GM12865 (cell line): ENCODE measurements around the gene TVP23C.
"Not testable (repeated sequence)": the region's sequence is repeated elsewhere in the genome, so short reads cannot be mapped to it uniquely, and the experiment has no call there.

Source experiments
- DNase-seq: peaks from one replicate; pipeline ENCODE4 v3.0.0; 2010; ENCODE audit warnings: low read depth
- H3K4me3 ChIP-seq: 2 replicates; pipeline ENCODE4 v1.5.1; 2011; ENCODE audit warnings: mild to moderate bottlenecking, low read depth, low read length, control low read depth
- TF ChIP-seq, protein P1 (sequence below): IDR thresholded peaks from 2 replicates; pipeline ENCODE4 v1.5.1; 2011; ENCODE audit warnings: low read length, control low read depth, low read depth, inconsistent platforms; ENCODE audit not compliant: insufficient read depth; ENCODE audit errors: missing control alignments

The TVP23C gene

DNA sequence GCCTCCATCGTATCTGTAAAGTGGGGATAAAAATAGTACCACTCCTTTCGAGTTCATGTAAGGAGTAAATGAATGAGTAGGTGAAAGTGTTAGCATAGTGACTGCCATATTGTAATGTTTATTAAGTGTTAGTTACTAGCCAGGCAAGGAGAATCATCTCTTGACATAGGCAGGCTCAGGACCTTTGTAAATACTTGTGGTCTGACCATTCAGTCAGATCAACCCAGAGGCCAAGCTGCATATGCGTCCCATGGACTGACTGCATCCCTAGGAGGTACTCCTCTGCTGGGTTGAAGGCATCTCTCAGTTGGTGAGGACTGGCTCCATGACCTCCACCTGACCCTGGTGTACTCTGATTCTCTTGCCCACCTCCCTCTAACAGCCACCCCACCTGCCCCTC, 55.4 kb downstream of the TVP23C start:
- no peak for DNase-seq
- H3K4me3 ChIP-seq = no peak overlapping the region
- TF ChIP-seq, protein P1, sequence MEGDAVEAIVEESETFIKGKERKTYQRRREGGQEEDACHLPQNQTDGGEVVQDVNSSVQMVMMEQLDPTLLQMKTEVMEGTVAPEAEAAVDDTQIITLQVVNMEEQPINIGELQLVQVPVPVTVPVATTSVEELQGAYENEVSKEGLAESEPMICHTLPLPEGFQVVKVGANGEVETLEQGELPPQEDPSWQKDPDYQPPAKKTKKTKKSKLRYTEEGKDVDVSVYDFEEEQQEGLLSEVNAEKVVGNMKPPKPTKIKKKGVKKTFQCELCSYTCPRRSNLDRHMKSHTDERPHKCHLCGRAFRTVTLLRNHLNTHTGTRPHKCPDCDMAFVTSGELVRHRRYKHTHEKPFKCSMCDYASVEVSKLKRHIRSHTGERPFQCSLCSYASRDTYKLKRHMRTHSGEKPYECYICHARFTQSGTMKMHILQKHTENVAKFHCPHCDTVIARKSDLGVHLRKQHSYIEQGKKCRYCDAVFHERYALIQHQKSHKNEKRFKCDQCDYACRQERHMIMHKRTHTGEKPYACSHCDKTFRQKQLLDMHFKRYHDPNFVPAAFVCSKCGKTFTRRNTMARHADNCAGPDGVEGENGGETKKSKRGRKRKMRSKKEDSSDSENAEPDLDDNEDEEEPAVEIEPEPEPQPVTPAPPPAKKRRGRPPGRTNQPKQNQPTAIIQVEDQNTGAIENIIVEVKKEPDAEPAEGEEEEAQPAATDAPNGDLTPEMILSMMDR = no peak

DNA sequence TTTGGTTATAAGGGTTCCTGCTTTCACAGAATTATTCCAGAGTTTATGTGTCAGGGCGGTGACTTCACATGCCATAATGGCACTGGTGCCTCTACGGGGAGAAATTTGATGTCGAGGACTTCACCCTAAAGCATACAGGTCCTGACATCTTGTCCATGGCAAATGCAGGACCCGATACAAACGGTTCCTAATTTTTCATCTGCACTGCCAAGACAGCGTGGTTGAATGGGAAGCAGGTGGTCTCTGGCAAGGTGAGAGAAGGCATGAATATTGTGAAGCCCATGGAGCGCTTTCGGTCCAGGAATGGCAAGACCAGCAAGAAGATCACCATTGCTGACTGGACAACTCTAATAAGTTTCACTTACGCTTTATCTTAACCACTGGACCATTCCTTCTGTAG, 56.3 kb downstream of the TVP23C start:
- DNase-seq = no peak
- TF ChIP-seq, protein P1 = no peak
- H3K4me3 ChIP-seq = no peak overlapping the region

DNA sequence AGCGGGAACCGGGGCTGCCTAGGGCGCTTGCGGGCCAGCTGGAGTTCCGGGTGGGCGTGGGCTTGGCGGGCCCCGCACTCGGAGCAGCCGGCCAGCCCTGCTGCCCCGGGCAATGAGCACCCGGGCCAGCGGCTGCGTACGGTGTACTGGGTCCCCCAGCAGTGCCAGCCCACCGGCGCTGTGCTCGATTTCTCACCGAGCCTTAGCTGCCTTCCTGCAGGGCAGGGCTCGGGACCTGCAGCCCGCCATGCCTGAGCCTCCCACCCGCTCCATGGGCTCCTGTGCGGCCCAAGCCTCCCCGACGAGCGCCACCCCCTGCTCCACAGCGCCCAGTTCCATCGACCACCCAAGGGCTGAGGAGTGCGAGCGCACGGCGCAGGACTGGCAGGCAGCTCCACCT, 57.6 kb downstream of the TVP23C start:
- DNase-seq, H3K4me3 ChIP-seq: not testable (repeated sequence)

DNA sequence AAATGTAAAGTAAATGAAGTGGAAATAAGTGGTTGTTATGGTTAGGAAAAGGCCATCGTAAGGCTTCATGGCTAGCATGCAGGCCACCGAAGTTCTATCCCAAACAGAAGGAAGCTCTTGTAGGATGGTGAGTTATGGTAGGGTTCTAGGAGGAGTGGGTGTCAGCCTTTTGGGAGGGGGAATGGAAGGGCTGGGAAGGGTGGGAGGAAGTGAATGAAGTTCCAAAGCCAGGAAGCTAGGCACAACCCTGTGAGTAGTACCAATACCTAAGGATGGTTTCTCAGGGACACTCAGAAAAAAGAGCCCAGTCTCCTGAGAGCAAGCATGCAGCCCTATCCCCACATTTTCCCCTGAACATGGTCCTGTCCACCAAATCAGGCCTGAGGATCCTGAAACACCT, 59.6 kb downstream of the TVP23C start:
- TF ChIP-seq, protein P1 = no peak
- no peak for DNase-seq
- no peak overlapping the region for H3K4me3 ChIP-seq

DNA sequence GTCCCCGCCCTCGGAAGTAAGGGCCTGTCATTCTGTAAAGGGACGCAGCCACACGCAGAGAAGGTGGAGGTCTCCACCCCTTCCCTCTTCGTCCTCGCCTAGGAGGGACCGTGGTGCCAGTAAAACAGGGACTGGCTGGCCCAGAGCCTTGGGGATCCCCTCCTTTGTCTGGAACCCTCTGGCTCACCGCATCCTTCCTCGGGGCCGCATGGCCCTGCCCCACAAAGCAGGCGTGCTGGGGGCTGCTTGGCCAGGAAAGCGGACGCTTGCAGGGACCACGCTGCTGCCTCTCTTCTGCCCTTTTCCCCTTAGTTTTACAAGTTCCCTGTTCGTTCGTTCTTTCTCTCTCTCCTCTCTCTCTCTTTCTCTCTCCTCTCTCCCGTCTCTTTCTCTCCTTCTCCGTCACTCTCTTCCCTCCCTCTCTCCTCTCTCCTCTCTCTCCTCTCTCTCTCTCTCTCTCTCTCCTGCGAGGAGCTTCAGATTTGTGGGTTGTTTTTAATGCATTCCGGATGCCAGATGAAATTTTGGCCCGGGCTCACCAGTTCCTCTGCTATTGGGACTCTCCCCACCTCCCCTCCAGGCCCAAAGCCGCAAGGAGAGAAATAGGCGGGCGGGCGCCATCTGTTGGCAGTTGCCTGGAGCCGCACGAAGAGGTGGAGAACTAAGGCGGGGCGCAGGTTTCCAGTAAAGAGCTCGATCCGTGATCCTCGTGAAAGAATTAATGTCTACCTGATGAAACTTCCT, 60.7 kb downstream of the TVP23C start:
- DNase-seq = peak; percentile 60
- TF ChIP-seq, protein P1 = peak; percentile 77
- no peak overlapping the region for H3K4me3 ChIP-seq

DNA sequence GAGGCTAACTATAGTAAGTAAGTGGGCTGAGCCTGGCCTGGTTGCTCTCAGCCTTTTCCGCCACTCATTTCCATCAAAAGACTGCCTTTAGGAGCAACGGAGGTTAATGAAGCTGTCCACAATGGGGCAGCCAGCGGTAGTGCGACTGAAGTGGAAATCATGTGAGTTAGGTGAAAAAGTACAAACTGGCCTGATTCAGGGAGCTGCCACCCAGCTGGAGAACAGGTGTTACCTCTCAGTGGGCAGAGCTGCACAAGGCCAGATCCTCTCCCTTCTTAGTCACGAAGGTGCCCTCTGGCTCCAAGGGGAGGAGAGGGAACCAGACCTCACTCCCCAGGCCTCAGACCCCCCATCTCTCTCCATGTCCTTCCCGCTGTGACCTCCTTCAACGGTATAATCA, 61.5 kb downstream of the TVP23C start:
- TF ChIP-seq, protein P1 = no peak

DNA sequence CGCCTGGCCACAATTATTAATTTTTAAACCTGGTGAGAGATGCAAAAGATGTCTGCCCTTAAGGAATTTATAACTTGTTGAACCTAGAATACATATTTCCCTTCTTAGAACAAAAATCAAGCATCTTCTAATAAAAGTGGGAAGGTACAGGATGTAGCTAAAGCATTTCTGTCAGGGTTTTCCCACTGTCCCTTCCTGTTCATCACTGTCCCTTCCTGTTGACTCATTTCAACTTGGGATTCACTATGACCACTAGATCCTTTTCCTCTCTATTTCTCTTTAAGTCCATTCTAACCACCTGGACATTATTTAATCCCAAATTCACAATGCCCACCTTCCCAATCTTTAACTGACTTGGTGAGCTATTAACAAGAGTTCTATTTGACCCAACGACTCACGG, 62.0 kb downstream of the TVP23C start:
- H3K4me3 ChIP-seq = no peak overlapping the region
- TF ChIP-seq, protein P1 = no peak
- no peak for DNase-seq

More for the DNA sequence above, 61.5 kb downstream of the TVP23C start:
- H3K4me3 ChIP-seq = no peak overlapping the region
- DNase-seq = no peak
